GM04504 (cell line): ENCODE results near the gene EFCAB13.
"Not testable (repeated sequence)": the region's sequence is repeated elsewhere in the genome, so short reads cannot be mapped to it uniquely, and the experiment has no call there.

Experiments used
- DNase-seq: peaks from one replicate; pipeline ENCODE4 v3.0.0-alpha.2; 2012; ENCODE audit warnings: low read depth

The EFCAB13 gene

DNA sequence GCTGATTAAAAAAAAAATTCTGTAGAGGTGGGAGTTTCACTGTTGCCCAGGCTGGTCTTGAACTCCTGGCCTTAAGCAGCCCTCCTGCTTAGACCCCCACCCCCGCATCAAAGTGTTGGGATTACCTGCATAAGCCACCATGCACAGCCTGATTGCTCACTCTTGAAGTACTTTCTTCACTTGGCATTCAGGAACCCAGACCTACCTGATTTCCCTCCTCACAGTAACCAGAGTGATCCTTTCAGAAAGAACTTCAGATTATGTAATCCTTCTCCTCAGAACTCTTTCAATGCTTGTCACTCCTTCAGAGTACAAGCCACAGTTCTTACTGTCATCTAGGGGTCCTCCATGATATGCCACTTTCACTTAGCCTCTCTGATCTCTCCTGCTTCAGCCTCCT, 1.4 kb downstream of the EFCAB13 start:
- DNase-seq: no peak

DNA sequence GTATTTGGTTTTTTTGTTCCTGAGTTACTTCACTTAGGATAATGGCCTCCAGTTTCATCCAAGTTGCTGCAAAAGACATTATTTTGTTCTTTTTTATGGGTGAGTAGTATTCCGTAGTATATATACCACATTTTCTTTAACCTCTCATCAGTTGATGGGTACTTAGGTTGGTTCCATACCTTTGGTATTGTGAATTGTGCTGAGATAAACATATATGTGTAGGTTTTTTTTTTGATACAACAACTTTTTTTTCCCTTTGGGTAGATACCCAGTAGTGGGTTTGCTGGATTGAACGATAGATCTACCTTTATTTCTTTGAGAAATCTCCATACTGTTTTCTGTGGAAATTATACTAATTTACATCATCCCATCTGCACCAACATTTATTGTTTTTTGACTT, 6.8 kb downstream of the EFCAB13 start:
- DNase-seq: no peak

GRCh38 chr17:47332287-47332686, 8.5 kb downstream of the EFCAB13 start:
- no peak for DNase-seq

DNA sequence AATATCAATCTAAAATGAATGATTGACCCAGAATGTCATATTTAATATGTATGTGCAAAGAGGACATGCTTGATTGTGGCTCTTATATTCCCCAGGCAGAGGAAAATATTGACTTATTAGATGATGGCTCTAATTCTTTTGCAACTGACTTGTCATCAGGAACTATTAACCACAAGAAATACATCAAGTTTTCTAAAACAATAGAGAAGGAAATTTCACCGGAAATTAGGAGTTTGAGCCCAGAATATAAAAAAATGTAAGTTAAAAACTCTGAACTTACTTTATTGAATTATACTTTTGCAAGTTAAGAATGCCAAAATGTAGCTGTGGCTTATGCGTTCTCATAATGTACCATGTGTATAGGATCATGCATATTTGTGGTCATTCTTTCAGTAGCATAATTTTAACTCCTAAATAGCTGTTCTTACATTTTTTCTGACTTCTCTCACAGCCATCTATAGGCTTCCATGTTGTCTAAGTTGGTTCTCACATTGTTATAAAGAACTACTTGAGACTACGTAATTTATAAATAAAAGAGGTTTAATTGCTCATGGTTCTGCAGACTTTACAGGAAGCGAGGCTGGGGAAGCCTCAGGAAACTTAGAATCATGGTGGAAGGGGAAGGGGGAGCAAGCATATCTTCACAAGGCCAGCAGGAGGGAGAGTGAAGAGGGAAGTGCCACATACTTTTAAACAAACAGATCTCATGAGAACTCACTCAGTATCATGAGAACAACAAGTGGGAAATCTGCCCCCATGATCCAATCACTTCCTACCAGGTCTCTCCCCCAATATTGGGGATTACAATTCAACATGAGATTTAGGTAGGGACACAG, 11.6 kb downstream of the EFCAB13 start:
- DNase-seq: no peak

- DNase-seq: no peak
Measured at GRCh38 chr17:47338026-47338425, 14.3 kb downstream of the EFCAB13 start.

GRCh38 chr17:47352848-47353247, 29.1 kb downstream of the EFCAB13 start:
- DNase-seq: no peak

DNA sequence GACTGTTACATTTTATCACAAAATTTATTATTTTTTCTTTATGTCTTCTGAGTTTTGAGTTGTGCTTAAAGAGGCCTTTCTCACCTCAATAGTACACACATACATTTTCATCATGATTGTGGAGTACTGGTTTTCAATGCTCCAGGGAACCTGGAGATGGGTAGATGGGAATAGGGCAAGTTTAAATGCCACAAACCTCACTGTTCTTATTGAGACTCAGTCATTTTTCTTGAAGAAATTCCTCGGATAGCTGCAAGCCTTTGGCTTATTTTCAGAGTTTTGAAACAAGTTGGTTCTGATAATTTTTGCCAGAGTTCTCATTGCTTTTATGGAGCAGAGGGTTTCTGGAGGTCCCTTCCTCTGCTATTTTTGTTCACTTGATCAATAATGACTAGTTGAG, 34.9 kb downstream of the EFCAB13 start:
- DNase-seq: no peak

- DNase-seq: no peak
Measured at GRCh38 chr17:47363171-47363570, 39.4 kb downstream of the EFCAB13 start.

DNA sequence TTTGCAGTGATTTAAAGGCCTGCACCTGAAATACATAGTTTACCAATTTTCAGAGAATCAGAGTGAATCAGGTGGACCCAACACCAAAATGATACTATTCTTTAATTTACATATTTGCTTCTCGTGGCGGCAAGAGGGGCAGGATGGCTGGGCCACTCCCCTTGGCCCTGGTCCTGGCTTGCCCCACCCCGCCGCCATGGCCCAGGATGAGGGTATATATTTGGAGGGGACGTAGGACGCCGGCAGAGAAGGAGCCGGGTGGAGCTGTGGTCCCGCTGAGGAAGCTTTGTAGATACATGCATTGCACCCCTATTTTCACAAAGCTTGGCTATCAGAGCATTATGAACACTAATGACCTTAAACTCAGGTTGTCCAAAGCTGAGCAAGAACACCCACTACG, 43.5 kb downstream of the EFCAB13 start:
- DNase-seq: no peak

GRCh38 chr17:47368262-47368661, 44.5 kb downstream of the EFCAB13 start:
- no peak for DNase-seq

- not testable (repeated sequence) for DNase-seq
Measured at GRCh38 chr17:47370899-47371298, 47.1 kb downstream of the EFCAB13 start.

- DNase-seq: no peak
Measured at GRCh38 chr17:47373002-47373401, 49.2 kb downstream of the EFCAB13 start.

- no peak for DNase-seq
Measured at GRCh38 chr17:47376247-47376646, 52.5 kb downstream of the EFCAB13 start.

- no peak for DNase-seq
Measured at GRCh38 chr17:47388825-47389224, 65.1 kb downstream of the EFCAB13 start.

- not testable (repeated sequence) for DNase-seq
Measured at GRCh38 chr17:47397532-47398128, 73.9 kb downstream of the EFCAB13 start.

DNA sequence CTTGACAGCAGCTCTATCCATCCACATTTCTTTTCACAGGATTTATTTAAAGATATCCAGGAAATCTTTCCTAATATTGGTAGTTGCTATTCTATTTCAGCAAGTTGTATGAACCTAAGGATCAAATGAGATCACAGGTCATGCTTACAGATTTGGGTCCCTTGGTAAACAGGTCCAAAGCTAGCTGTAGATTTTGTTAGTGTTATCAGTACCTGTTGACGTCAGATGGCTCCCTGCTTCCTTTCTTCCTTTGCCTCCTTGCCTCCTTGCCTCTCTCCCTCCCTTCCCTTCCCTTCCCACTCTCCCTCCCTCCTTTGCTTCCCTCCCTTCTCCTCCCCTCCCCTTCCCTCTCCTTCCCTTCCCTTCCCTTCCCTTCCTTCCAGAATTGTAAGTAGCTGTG, 76.6 kb downstream of the EFCAB13 start:
- no peak for DNase-seq

- no peak for DNase-seq
Measured at GRCh38 chr17:47401100-47401499, 77.3 kb downstream of the EFCAB13 start.

GRCh38 chr17:47404006-47404405, 80.3 kb downstream of the EFCAB13 start:
- no peak for DNase-seq

GRCh38 chr17:47404875-47405274, 81.1 kb downstream of the EFCAB13 start:
- no peak for DNase-seq

DNA sequence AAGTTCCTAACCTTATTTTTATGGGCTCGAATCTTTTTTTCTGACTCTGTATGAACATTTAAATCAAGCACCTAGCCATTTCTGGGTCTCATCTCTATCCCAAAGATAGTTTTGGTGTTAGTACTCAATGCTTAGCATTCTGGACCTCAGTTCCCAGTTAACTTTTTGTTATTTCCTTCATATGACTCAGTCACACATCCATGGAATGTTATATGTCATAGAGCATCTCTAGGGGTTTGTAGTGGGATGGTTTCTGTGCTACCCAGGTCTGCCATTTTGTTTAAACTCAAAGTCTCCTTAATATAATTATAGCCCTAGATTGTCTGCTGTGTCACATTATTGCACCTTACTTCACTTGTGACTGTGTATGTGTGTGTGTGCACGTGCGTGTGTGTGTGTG, 90.1 kb downstream of the EFCAB13 start:
- DNase-seq: no peak

DNA sequence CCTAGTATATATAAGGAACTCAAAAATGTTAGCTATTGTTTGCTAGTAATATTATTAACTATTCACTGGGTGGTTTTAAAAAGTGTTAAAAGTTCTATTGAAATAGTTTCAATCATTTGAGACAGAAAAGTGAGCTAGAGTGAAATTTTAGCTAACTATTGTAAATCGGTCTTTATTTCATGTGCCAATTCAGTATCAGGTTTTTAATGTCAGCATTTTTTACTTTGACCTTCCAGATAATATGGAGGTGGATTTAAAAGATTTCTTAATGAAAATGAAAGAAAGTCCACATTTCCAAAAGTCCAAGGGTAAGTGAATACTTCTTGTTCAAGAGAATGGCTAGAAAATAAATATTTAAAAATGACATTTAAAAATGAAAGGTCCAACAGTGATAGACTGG, 90.9 kb downstream of the EFCAB13 start:
- DNase-seq: no peak

DNA sequence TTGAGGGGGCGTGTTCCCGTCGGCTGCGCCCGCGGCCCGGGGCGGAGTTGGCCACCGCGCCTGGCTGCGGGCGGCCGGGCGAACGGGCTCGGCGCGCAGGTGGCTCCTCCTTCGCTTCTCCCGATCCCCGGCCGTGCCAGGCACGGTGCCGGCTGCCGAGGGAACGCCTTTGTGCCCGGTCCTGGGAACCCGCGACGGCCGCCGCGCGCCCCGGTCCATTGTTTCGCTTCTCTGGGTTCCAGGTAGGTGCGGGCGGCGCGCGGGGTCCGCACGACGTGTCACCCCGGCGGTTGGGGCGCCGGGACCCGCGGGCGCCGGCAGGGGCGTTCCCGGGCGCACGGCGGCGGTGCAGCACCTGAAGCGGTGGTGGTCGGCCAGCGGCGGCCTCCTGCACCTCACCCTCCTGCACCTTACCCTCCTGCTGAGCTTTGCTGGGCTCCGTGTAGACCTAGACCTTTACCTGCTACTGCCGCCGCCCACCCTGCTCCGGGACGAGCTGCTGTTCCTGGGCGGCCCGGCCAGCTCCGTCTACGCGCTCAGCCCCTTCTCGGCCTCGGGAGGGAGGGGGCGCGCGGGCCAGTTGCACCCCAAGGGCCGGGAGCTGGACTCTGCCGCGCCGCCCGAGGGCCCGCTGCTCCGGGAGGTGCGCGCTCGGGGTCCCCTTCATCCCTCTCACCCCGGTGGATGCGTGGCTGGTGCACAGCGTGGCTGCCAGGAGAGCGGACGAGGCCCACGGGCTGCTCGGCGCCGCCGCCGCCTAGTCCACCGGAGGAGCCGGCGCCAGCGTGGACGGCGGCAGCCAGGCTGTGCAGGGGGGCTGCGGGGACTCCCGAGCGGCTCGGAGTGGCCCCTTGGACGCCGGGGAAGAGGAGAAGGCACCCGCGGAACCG, 99.9 kb downstream of the EFCAB13 start:
- DNase-seq: no peak

GRCh38 chr17:47425233-47425632, 101.5 kb downstream of the EFCAB13 start:
- DNase-seq: not testable (repeated sequence)
